Right hindlimb (tissue), 1 donor: ENCODE results near the gene SASS6.
A peak's percentile ranks its signal among the peaks of the same experiment; 100 is the strongest.

Source experiments
- DNase-seq: peaks from one replicate; pipeline ENCODE4 v3.0.0-alpha.2; 2018

SASS6 gene

DNA sequence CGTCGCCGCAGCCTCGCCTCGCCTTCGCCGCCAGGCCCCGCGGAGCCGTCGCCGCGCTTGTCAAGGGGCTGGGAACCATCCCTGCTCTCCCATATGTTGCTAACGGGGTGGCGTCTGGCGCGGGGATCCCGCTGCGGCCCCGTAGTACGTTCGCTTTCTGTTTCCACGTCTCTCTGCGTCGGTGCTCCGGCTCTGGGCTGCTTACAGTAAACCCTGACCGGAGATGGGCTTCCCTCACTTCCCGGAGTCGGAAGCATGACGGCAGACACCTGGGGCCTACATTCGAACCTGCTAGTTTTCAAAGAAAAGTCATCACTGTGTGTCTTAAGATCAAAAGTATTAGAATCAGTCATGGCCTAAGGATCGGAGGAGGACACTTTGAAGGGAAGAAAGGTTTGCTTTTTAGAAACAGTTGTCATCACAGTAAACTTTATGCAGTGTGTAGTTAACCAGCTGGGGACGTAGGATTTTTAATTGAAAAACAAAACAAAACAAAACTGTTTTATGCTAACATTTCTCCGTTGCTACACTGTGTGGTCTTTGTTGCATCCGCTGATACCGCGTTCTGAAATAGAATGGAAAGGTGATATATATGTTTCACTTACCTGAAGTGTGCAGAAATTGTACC lies 94.0 kb downstream of the SASS6 start:
- peak; percentile 79 for DNase-seq

DNA sequence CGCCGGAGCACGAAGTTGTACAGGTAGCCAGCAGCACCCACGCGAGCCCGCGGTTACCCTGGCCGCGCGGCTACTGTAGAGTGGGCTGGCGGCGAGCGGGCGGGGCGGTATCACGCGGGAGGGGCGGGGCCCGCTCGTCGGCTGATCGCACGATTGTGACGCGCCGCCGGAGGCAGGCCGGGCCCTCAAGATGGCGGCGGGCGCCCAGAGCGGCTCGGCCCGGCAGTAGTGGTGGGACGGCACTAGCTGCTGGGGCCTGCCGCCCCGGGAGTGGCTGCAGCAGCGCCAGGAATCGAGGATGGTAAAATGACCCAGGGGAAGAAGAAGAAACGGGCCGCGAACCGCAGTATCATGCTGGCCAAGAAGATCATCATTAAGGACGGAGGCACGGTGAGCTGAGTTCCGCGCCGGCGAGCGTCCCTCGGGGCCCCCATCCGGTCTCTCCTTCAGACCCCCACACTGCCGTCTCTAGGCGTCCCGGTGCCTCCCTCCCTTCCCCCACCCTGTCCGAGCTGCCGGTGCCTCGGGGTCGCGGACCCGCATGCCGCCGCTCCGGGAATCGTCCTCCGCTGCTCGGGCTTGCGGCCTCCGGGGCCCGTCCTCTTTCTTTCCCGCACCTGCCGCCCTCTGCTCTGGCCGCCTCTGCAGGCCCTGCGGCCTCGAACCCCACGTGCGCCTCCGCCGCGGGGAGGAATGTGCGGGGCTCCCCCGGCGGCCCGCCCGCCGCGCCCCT lies 94.6 kb downstream of the SASS6 start:
- DNase-seq = peak; percentile 92

DNA sequence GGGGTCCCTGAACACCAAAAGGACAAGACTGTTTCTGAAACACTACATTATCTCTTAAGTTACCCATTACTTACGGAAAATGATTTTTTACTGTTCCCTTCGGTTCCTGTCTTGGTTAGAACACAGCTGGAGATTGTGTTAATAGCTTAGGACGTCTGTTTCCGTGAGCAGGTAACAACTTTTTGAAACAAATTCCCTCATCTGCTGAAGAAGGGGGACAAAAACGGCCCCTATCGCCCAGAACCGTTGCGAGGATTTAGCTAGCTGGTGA lies 95.1 kb downstream of the SASS6 start:
- DNase-seq = no peak

GRCh38 chr1:100036718-100037655 lies 95.7 kb downstream of the SASS6 start:
- no peak for DNase-seq

DNA sequence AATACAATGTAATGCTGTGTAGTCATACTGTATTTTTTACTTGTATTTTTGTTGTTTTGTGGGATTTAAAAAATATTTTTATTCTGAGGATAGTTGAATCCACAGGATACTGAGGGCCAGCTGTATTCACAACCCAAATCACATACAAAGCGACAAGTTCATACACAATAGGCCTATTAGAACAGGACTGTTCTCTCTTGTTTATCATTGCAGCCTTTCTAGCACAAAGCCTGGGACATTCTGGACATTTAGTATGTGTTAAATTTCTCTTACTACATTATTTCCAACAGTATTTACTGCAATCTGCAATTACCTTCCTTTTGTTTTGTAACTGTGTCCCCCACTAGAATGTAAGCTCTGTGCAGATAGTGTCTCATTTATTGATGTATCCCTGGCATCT lies 97.5 kb downstream of the SASS6 start:
- DNase-seq = no peak

- DNase-seq = no peak
Observed at GRCh38 chr1:100034470-100034869, 98.3 kb downstream of the SASS6 start.
